ENCODE results near the gene TMEM87B. TPM values are rescaled to one million over a fixed set of nuclear protein-coding genes. Genes with fewer than 3 reads are reported as not detected.
A peak's percentile ranks its signal among the peaks of the same experiment; 100 is the strongest.

TMEM87B gene
- total RNA-seq, 1 donor from 2014 or later: 5.7 TPM

DNA sequence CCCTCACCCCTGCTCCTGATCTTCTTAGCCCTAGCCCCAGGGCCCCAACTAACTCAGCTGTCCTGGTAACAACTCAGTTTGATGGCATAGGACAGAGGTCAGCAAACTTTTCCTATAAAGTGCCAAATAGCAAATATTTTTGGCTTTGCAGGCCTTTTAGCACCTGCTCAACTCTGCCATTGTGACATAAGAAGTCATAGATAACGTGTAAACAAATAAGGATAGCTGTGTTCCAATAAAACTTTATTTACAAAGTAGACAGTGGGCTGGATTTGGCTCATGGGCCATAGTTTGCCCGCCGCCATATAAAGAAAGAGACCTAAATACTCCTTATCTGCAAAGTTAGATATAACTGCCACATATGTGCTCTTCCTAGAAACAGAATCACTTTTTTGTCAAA lies 27.3 kb upstream of the TMEM87B start:
- no peak for DNase-seq
- intact Hi-C loops (cut with micrococcal nuclease): no loop called here
- Histone ChIP-seq H3K36me3 (peaks cover 15% of the 10 kb centered on the region), H3K4me3 (no peak overlapping the region), H3K27ac (replicated peaks) (no peak overlapping the region), H3K27me3 (ENCODE audit: low read depth) (no peaks in the 10 kb centered on the region), H3K4me1 (peaks cover 7% of the 10 kb centered on the region), H3K9me3 (replicated peaks) (no peaks in the 10 kb centered on the region)
- TF ChIP-seq CTCF (IDR thresholded peaks at IDR 0.05; ENCODE audit: borderline replicate concordance): no peak

- peaks cover 11% of the 10 kb centered on the region for H3K4me1 ChIP-seq
- TF ChIP-seq CTCF (IDR thresholded peaks at IDR 0.05; ENCODE audit: borderline replicate concordance): no peak
- peaks cover 15% of the 10 kb centered on the region for H3K36me3 ChIP-seq
- intact Hi-C loops (cut with micrococcal nuclease): no loop called here
- H3K9me3 ChIP-seq (replicated peaks): no peaks in the 10 kb centered on the region
- DNase-seq: no peak
- no peak overlapping the region for H3K27ac ChIP-seq (replicated peaks)
- no peak overlapping the region for H3K4me3 ChIP-seq
- no peaks in the 10 kb centered on the region for H3K27me3 ChIP-seq (ENCODE audit: low read depth)
Observed at GRCh38 chr2:112029164-112029563, 25.9 kb upstream of the TMEM87B start.

GRCh38 chr2:112031473-112032223 lies 23.4 kb upstream of the TMEM87B start:
- intact Hi-C loops (cut with micrococcal nuclease): no loop called here
- TF ChIP-seq CTCF (IDR thresholded peaks at IDR 0.05; ENCODE audit: borderline replicate concordance): no peak
- DNase-seq: no peak
- H3K27me3 ChIP-seq (ENCODE audit: low read depth): no peaks in the 10 kb centered on the region
- H3K4me3 ChIP-seq: no peak overlapping the region
- peaks cover 5% of the 10 kb centered on the region for H3K36me3 ChIP-seq
- peak overlapping the region; percentile 43 for H3K27ac ChIP-seq (replicated peaks)
- H3K4me1 ChIP-seq: peaks cover 11% of the 10 kb centered on the region
- H3K9me3 ChIP-seq (replicated peaks): no peaks in the 10 kb centered on the region

DNA sequence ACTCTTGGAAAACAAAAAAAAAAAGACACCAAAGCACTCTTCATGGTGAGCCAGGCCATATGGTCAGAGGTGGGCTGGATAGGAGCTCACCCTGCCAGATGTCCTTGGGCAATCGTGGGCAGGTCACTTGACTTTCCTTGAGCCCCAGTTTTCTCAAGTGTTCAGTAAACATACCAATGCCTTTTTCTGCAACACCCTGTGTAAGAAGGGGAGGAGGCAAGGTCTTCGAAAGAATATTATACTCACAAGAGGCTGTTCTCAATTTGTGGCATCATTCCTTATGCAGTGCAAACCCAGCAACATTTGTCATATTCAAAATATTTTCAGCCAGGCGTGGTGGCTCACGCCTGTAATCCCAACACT lies 22.9 kb upstream of the TMEM87B start:
- DNase-seq: no peak
- Histone ChIP-seq H3K36me3 (peaks cover 5% of the 10 kb centered on the region), H3K4me1 (peaks cover 11% of the 10 kb centered on the region), H3K27ac (replicated peaks) (peak overlapping the region; percentile 43), H3K9me3 (replicated peaks) (no peaks in the 10 kb centered on the region), H3K27me3 (ENCODE audit: low read depth) (no peaks in the 10 kb centered on the region), H3K4me3 (no peak overlapping the region)
- intact Hi-C loops (cut with micrococcal nuclease): no loop called here
- TF ChIP-seq CTCF (IDR thresholded peaks at IDR 0.05; ENCODE audit: borderline replicate concordance): no peak

GRCh38 chr2:112032689-112033465 lies 22.2 kb upstream of the TMEM87B start:
- TF ChIP-seq CTCF (IDR thresholded peaks at IDR 0.05; ENCODE audit: borderline replicate concordance): peak; percentile 11
- Histone ChIP-seq H3K4me1 (peaks cover 11% of the 10 kb centered on the region), H3K9me3 (replicated peaks) (no peaks in the 10 kb centered on the region), H3K36me3 (peaks cover 5% of the 10 kb centered on the region), H3K27ac (replicated peaks) (peak overlapping the region; percentile 43), H3K4me3 (no peak overlapping the region), H3K27me3 (ENCODE audit: low read depth) (no peaks in the 10 kb centered on the region)
- no peak for DNase-seq
- intact Hi-C loops (cut with micrococcal nuclease): no loop called here
